Activated naive CD8-positive, alpha-beta T cell (primary cell): ENCODE measurements around the gene FAM13A.
"Not testable (repeated sequence)": the region's sequence is repeated elsewhere in the genome, so short reads cannot be mapped to it uniquely, and the experiment has no call there.

Source experiments
- H3K27ac Mint-ChIP-seq: one replicate; pipeline ENCODE4 v1.8.0; 2021; ENCODE audit warnings: mixed read lengths
- H3K27me3 Mint-ChIP-seq: one replicate; pipeline ENCODE4 v1.8.0; 2021; ENCODE audit warnings: mixed read lengths
- H3K36me3 Mint-ChIP-seq: one replicate; pipeline ENCODE4 v1.8.0; 2021; ENCODE audit warnings: mixed read lengths
- H3K4me1 Mint-ChIP-seq: one replicate; pipeline ENCODE4 v1.8.0; 2021; ENCODE audit warnings: low read depth, mixed read lengths
- H3K4me3 Mint-ChIP-seq: one replicate; pipeline ENCODE4 v1.8.0; 2021; ENCODE audit warnings: mild to moderate bottlenecking, mixed read lengths
- H3K9me3 Mint-ChIP-seq: one replicate; pipeline ENCODE4 v1.8.0; 2021; ENCODE audit warnings: low read depth, mixed read lengths

FAM13A gene

GRCh38 chr4:88892646-88893045, 164.3 kb downstream of the FAM13A start:
- peaks cover 1% of the 10 kb centered on the region for H3K27me3 Mint-ChIP-seq
- H3K27ac Mint-ChIP-seq: no peak overlapping the region
- no peaks in the 10 kb centered on the region for H3K9me3 Mint-ChIP-seq
- H3K36me3 Mint-ChIP-seq: no peaks in the 10 kb centered on the region
- no peaks in the 10 kb centered on the region for H3K4me1 Mint-ChIP-seq
- no peak overlapping the region for H3K4me3 Mint-ChIP-seq

GRCh38 chr4:88891636-88892035, 165.3 kb downstream of the FAM13A start:
- Mint-ChIP-seq H3K27ac (no peak overlapping the region), H3K9me3 (no peaks in the 10 kb centered on the region), H3K4me3 (no peak overlapping the region), H3K36me3 (no peaks in the 10 kb centered on the region), H3K4me1 (no peaks in the 10 kb centered on the region), H3K27me3 (peaks cover 1% of the 10 kb centered on the region)

GRCh38 chr4:88887409-88887808, 169.6 kb downstream of the FAM13A start:
- not testable (repeated sequence) for H3K27me3 Mint-ChIP-seq, H3K36me3 Mint-ChIP-seq, H3K9me3 Mint-ChIP-seq, H3K4me1 Mint-ChIP-seq, H3K4me3 Mint-ChIP-seq, H3K27ac Mint-ChIP-seq

GRCh38 chr4:88881227-88881569, 175.8 kb downstream of the FAM13A start:
- no peak overlapping the region for H3K4me3 Mint-ChIP-seq

GRCh38 chr4:88880501-88881226, 176.3 kb downstream of the FAM13A start:
- H3K4me1 Mint-ChIP-seq: peaks cover 5% of the 10 kb centered on the region
- no peaks in the 10 kb centered on the region for H3K9me3 Mint-ChIP-seq
- no peak overlapping the region for H3K27ac Mint-ChIP-seq
- H3K27me3 Mint-ChIP-seq: no peaks in the 10 kb centered on the region
- H3K36me3 Mint-ChIP-seq: no peaks in the 10 kb centered on the region
- H3K4me3 Mint-ChIP-seq: no peak overlapping the region

More at GRCh38 chr4:88881227-88881569, 175.8 kb downstream of the FAM13A start:
- H3K27ac Mint-ChIP-seq: no peak overlapping the region
- H3K4me1 Mint-ChIP-seq: peaks cover 5% of the 10 kb centered on the region
- H3K27me3 Mint-ChIP-seq: no peaks in the 10 kb centered on the region
- no peaks in the 10 kb centered on the region for H3K9me3 Mint-ChIP-seq
- no peaks in the 10 kb centered on the region for H3K36me3 Mint-ChIP-seq

GRCh38 chr4:88879991-88880390, 177.0 kb downstream of the FAM13A start:
- H3K9me3 Mint-ChIP-seq: no peaks in the 10 kb centered on the region
- H3K4me1 Mint-ChIP-seq: peaks cover 5% of the 10 kb centered on the region
- H3K27me3 Mint-ChIP-seq: no peaks in the 10 kb centered on the region
- no peak overlapping the region for H3K27ac Mint-ChIP-seq
- H3K36me3 Mint-ChIP-seq: no peaks in the 10 kb centered on the region
- H3K4me3 Mint-ChIP-seq: no peak overlapping the region

GRCh38 chr4:88878642-88879041, 178.3 kb downstream of the FAM13A start:
- H3K4me3 Mint-ChIP-seq: no peak overlapping the region
- H3K9me3 Mint-ChIP-seq: no peaks in the 10 kb centered on the region
- H3K27me3 Mint-ChIP-seq: no peaks in the 10 kb centered on the region
- H3K4me1 Mint-ChIP-seq: peaks cover 5% of the 10 kb centered on the region
- H3K36me3 Mint-ChIP-seq: peaks cover 3% of the 10 kb centered on the region
- H3K27ac Mint-ChIP-seq: no peak overlapping the region

GRCh38 chr4:88870428-88870827, 186.6 kb downstream of the FAM13A start:
- no peaks in the 10 kb centered on the region for H3K4me1 Mint-ChIP-seq
- H3K9me3 Mint-ChIP-seq: no peaks in the 10 kb centered on the region
- H3K27ac Mint-ChIP-seq: no peak overlapping the region
- peaks cover 2% of the 10 kb centered on the region for H3K27me3 Mint-ChIP-seq
- H3K36me3 Mint-ChIP-seq: peaks cover 3% of the 10 kb centered on the region
- no peak overlapping the region for H3K4me3 Mint-ChIP-seq

GRCh38 chr4:88868510-88868909, 188.5 kb downstream of the FAM13A start:
- no peak overlapping the region for H3K4me3 Mint-ChIP-seq
- H3K9me3 Mint-ChIP-seq: no peaks in the 10 kb centered on the region
- no peaks in the 10 kb centered on the region for H3K4me1 Mint-ChIP-seq
- H3K27me3 Mint-ChIP-seq: peaks cover 2% of the 10 kb centered on the region
- H3K36me3 Mint-ChIP-seq: no peaks in the 10 kb centered on the region
- no peak overlapping the region for H3K27ac Mint-ChIP-seq

- Mint-ChIP-seq H3K4me1 (no peaks in the 10 kb centered on the region), H3K27ac (no peak overlapping the region), H3K27me3 (peaks cover 2% of the 10 kb centered on the region), H3K9me3 (no peaks in the 10 kb centered on the region), H3K36me3 (no peaks in the 10 kb centered on the region), H3K4me3 (no peak overlapping the region)
Measured at GRCh38 chr4:88866862-88867550, 190.0 kb downstream of the FAM13A start.

- H3K27me3 Mint-ChIP-seq: peaks cover 2% of the 10 kb centered on the region
- no peak overlapping the region for H3K27ac Mint-ChIP-seq
- H3K4me3 Mint-ChIP-seq: no peak overlapping the region
- H3K4me1 Mint-ChIP-seq: no peaks in the 10 kb centered on the region
- H3K36me3 Mint-ChIP-seq: no peaks in the 10 kb centered on the region
- no peaks in the 10 kb centered on the region for H3K9me3 Mint-ChIP-seq
Measured at GRCh38 chr4:88865466-88865865, 191.5 kb downstream of the FAM13A start.

GRCh38 chr4:88865046-88865445, 191.9 kb downstream of the FAM13A start:
- Mint-ChIP-seq H3K27me3 (peaks cover 2% of the 10 kb centered on the region), H3K9me3 (no peaks in the 10 kb centered on the region), H3K4me1 (no peaks in the 10 kb centered on the region), H3K4me3 (no peak overlapping the region), H3K27ac (no peak overlapping the region), H3K36me3 (no peaks in the 10 kb centered on the region)

- Mint-ChIP-seq H3K4me3 (no peak overlapping the region), H3K36me3 (no peaks in the 10 kb centered on the region), H3K27me3 (no peaks in the 10 kb centered on the region), H3K4me1 (no peaks in the 10 kb centered on the region), H3K27ac (no peak overlapping the region), H3K9me3 (no peaks in the 10 kb centered on the region)
Measured at GRCh38 chr4:88860586-88860985, 196.4 kb downstream of the FAM13A start.

- H3K27me3 Mint-ChIP-seq: no peaks in the 10 kb centered on the region
- no peaks in the 10 kb centered on the region for H3K4me1 Mint-ChIP-seq
- H3K4me3 Mint-ChIP-seq: no peak overlapping the region
Measured at GRCh38 chr4:88859191-88859812, 197.7 kb downstream of the FAM13A start.

GRCh38 chr4:88858752-88859151, 198.2 kb downstream of the FAM13A start:
- no peak overlapping the region for H3K27ac Mint-ChIP-seq
- H3K4me1 Mint-ChIP-seq: no peaks in the 10 kb centered on the region
- no peaks in the 10 kb centered on the region for H3K9me3 Mint-ChIP-seq
- no peaks in the 10 kb centered on the region for H3K36me3 Mint-ChIP-seq
- no peak overlapping the region for H3K4me3 Mint-ChIP-seq
- no peaks in the 10 kb centered on the region for H3K27me3 Mint-ChIP-seq

More at GRCh38 chr4:88859191-88859812, 197.7 kb downstream of the FAM13A start:
- Mint-ChIP-seq H3K36me3 (no peaks in the 10 kb centered on the region), H3K27ac (no peak overlapping the region), H3K9me3 (no peaks in the 10 kb centered on the region)
